Lower leg skin (tissue), 4 donors: Measurements from ENCODE around the gene OGDH. TPM values are rescaled to one million over a fixed set of nuclear protein-coding genes. Genes with fewer than 3 reads are reported as not detected.
"Not testable (repeated sequence)": the region's sequence is repeated elsewhere in the genome, so short reads cannot be mapped to it uniquely, and the experiment has no call there.

Experiments
- DNase-seq, 2 donors: peaks; one replicate each; pipeline ENCODE4 v3.0.0-alpha.2; 2019; ENCODE audit warnings: low spot score in 2 of 2
- H3K4me3 ChIP-seq: fragments of 200-600 bp; sonication (generic); 2 replicates; pipeline ENCODE4 v1.5.1; 2017; ENCODE audit warnings: mild to moderate bottlenecking, low read depth; ENCODE audit not compliant: poor library complexity, severe bottlenecking
- POLR2A ChIP-seq, 2 donors: fragments of 450-650 bp; IDR thresholded peaks; one replicate each; pipeline ENCODE4 v1.6.1; 2016 to 2017; ENCODE audit warnings: antibody characterized with exemption in 2 of 2, mild to moderate bottlenecking in 1 of 2, moderate library complexity in 1 of 2
- WGBS, 2 donors: methylation state at CpG; one replicate each; pipeline ENCODE4 v1.1.5; 2018; 5-methylcytosine and 5-hydroxymethylcytosine counted together
- intact Hi-C: fragments of 100-400 bp; cut with DNase I; formaldehyde crosslinking; loops from one replicate; pipeline ENCODE4 v1.15.0; 2023; ENCODE audit warnings: low total_unique reads
- total RNA-seq, 4 donors: library from RNA; depleted of rRNA; stranded (reverse); fragments of >200 nt; gene quantifications; one replicate each; pipeline ENCODE4 v1.1.0, GENCODE V29; 2016
- TF ChIP-seq, protein P1 (sequence below), 3 donors: fragments of 450-650 bp; IDR thresholded peaks; one replicate each; pipeline ENCODE4 v1.5.1; 2016; ENCODE audit warnings: antibody characterized with exemption in 3 of 3, mild to moderate bottlenecking in 3 of 3, moderate library complexity in 2 of 3

The OGDH gene
- total RNA-seq, 4 donors from 2014 or later: 106 to 152 (median 126) TPM

GRCh38 chr7:44729949-44730590 lies 123.6 kb downstream of the OGDH start:
- TF ChIP-seq POLR2A (IDR thresholded peaks at IDR 0.05): no peak
- TF ChIP-seq, protein P1, sequence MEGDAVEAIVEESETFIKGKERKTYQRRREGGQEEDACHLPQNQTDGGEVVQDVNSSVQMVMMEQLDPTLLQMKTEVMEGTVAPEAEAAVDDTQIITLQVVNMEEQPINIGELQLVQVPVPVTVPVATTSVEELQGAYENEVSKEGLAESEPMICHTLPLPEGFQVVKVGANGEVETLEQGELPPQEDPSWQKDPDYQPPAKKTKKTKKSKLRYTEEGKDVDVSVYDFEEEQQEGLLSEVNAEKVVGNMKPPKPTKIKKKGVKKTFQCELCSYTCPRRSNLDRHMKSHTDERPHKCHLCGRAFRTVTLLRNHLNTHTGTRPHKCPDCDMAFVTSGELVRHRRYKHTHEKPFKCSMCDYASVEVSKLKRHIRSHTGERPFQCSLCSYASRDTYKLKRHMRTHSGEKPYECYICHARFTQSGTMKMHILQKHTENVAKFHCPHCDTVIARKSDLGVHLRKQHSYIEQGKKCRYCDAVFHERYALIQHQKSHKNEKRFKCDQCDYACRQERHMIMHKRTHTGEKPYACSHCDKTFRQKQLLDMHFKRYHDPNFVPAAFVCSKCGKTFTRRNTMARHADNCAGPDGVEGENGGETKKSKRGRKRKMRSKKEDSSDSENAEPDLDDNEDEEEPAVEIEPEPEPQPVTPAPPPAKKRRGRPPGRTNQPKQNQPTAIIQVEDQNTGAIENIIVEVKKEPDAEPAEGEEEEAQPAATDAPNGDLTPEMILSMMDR (IDR thresholded peaks at IDR 0.05): no peak
- intact Hi-C loops: no loop called here
- no peak overlapping the region for H3K4me3 ChIP-seq
- WGBS, 2 donors: 78 to 92% methylated on average over 9 to 12 of the region's 12 CpGs
- no peak for DNase-seq

DNA sequence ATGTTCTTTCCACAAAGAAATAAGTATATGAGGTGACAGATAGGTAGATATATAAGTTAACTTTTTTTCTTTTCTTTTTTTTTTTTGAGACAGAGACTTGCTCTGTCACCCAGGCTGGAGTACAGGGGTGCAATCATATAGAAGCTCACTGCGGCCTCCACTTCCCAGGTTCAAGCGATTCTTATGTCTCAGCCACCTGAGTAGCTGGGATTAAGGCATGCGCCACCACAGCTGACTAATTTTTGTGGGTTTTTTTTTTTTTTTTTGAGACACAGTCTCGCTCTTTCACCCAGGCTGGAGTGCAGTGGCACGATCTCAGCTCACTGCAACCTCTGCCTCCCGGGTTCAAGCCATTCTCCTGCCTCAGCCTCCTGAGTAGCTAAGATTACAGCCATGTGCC lies 126.5 kb downstream of the OGDH start:
- H3K4me3 ChIP-seq, DNase-seq, intact Hi-C loops: not testable (repeated sequence)
- 93 to 94% methylated on average over 6 of the region's 6 CpGs for WGBS, 2 donors

- H3K4me3 ChIP-seq: no peak overlapping the region
- intact Hi-C loops: no loop called here
- WGBS, 2 donors: 49 to 70% methylated on average over 5 of the region's 5 CpGs
- DNase-seq: no peak
- TF ChIP-seq POLR2A (IDR thresholded peaks at IDR 0.05): no peak
- TF ChIP-seq, protein P1 (IDR thresholded peaks at IDR 0.05): no peak
These were observed 127.5 kb downstream of the OGDH start for GRCh38 chr7:44733708-44734481.

DNA sequence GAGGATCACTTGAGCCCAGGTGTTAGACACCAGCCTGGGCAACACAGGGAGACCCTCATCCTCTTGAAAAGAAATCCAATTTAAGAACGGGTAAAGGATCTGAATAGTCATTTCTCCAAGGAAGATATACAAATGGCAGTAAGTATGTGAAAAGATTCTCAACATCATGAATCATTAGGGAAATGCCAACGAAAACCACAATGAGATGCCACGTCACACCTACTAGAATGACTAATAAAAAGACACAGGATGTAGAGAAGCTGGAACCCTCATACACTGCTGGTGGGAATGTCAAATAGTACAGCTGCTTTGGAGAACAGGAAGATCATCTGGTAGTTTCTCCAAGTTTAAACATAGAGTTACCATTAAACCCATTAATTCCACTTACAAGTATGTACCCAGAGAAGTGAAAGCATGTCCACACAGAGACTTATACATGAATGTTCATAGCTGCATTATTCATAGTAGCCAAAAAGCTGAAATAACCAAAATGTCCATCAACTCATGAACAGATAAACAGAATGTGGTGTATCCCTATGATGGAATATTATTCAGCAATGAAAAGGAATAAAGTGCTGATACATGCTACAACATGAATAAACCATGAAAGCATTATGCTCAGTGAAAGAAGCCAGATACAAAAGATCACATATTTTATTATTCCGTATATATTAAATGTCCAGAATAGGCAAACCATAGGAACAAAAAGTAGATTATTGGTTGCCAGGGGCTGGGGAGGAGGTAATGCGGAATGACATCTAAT lies 129.2 kb downstream of the OGDH start:
- 67 to 70% methylated on average over 5 of the region's 5 CpGs for WGBS, 2 donors
- DNase-seq: no peak
- H3K4me3 ChIP-seq: no peak overlapping the region
- intact Hi-C loops: no loop called here
- TF ChIP-seq, protein P1 (IDR thresholded peaks at IDR 0.05): no peak
- no peak for TF ChIP-seq POLR2A (IDR thresholded peaks at IDR 0.05)

- no peak for DNase-seq
- WGBS, 2 donors: 78 to 80% methylated on average over 3 of the region's 3 CpGs
- no peak overlapping the region for H3K4me3 ChIP-seq
- TF ChIP-seq, protein P1 (IDR thresholded peaks at IDR 0.05): no peak
- TF ChIP-seq POLR2A (IDR thresholded peaks at IDR 0.05): no peak
- intact Hi-C loops: no loop called here
These were observed 130.5 kb downstream of the OGDH start for GRCh38 chr7:44736896-44737295.
